ENCODE results near the gene DENND11. TPM values are rescaled to one million over a fixed set of nuclear protein-coding genes. Genes with fewer than 3 reads are reported as not detected.

Gene DENND11
- total and polyA plus RNA-seq, 2 experiments from 2014 or later, result 5.6 to 29.5 TPM

- H3K36me3 ChIP-seq (replicated peaks; ENCODE audit: insufficient read depth, low read depth), result no peaks in the 10 kb centered on the region
- H3K9me3 ChIP-seq (ENCODE audit: low read depth), result no peaks in the 10 kb centered on the region
- no peaks in the 10 kb centered on the region for H3K9me2 ChIP-seq (replicated peaks; ENCODE audit: insufficient read depth)
- H3K27ac ChIP-seq, result no peak overlapping the region
- H3K4me3 ChIP-seq, result no peak overlapping the region
- no peak overlapping the region for H3K4me2 ChIP-seq
- no peaks in the 10 kb centered on the region for H3K27me3 ChIP-seq
- no peak for DNase-seq (ENCODE audit: low spot score)
- 75% methylated on average over 3 of the region's 3 CpGs for WGBS (ENCODE audit: low lambda C conversion rate, missing lambda C conversion rate)
- TF ChIP-seq EZH2 (IDR thresholded peaks at IDR 0.05; ENCODE audit: borderline replicate concordance) (no peak), CTCF (IDR thresholded peaks at IDR 0.05; ENCODE audit: poor library complexity) (no peak), EZH2phosphoT487 (IDR thresholded peaks at IDR 0.05; ENCODE audit: low read depth, severe bottlenecking, unreplicated experiment) (no peak)
- H4K20me1 ChIP-seq (ENCODE audit: insufficient read depth, poor library complexity, severe bottlenecking), result no peaks in the 10 kb centered on the region
- no peak overlapping the region for H2AFZ ChIP-seq
- H3K4me1 ChIP-seq (ENCODE audit: insufficient read depth), result peaks cover 28% of the 10 kb centered on the region
- peaks cover 49% of the 10 kb centered on the region for H3K79me2 ChIP-seq
These were observed 2.1 kb downstream of the DENND11 start for GRCh38 chr7:141699860-141700259.

- peaks cover 60% of the 10 kb centered on the region for H3K79me2 ChIP-seq
- no peaks in the 10 kb centered on the region for H3K27me3 ChIP-seq
- no peaks in the 10 kb centered on the region for H3K36me3 ChIP-seq (replicated peaks; ENCODE audit: insufficient read depth, low read depth)
- H3K4me3 ChIP-seq, result no peak overlapping the region
- WGBS (ENCODE audit: low lambda C conversion rate, missing lambda C conversion rate), result 100% methylated on average over 1 of the region's 1 CpG
- H3K4me1 ChIP-seq (ENCODE audit: insufficient read depth), result peaks cover 16% of the 10 kb centered on the region
- H4K20me1 ChIP-seq (ENCODE audit: insufficient read depth, poor library complexity, severe bottlenecking), result no peaks in the 10 kb centered on the region
- H3K4me2 ChIP-seq, result no peak overlapping the region
- DNase-seq (ENCODE audit: low spot score), result no peak
- no peak overlapping the region for H3K27ac ChIP-seq
- no peaks in the 10 kb centered on the region for H3K9me2 ChIP-seq (replicated peaks; ENCODE audit: insufficient read depth)
- no peaks in the 10 kb centered on the region for H3K9me3 ChIP-seq (ENCODE audit: low read depth)
- no peak for TF ChIP-seq CTCF (IDR thresholded peaks at IDR 0.05; ENCODE audit: poor library complexity)
- TF ChIP-seq EZH2 (IDR thresholded peaks at IDR 0.05; ENCODE audit: borderline replicate concordance), result no peak
- no peak for TF ChIP-seq EZH2phosphoT487 (IDR thresholded peaks at IDR 0.05; ENCODE audit: low read depth, severe bottlenecking, unreplicated experiment)
- no peak overlapping the region for H2AFZ ChIP-seq
These were observed 3.5 kb downstream of the DENND11 start for GRCh38 chr7:141698247-141699015.

GRCh38 chr7:141697211-141697871 lies 4.6 kb downstream of the DENND11 start:
- H3K36me3 ChIP-seq (replicated peaks; ENCODE audit: insufficient read depth, low read depth), result no peaks in the 10 kb centered on the region
- H3K27ac ChIP-seq, result no peak overlapping the region
- WGBS (ENCODE audit: low lambda C conversion rate, missing lambda C conversion rate), result 88% methylated on average over 10 of the region's 10 CpGs
- no peak overlapping the region for H3K4me3 ChIP-seq
- no peak overlapping the region for H3K4me2 ChIP-seq
- no peak for DNase-seq (ENCODE audit: low spot score)
- H3K27me3 ChIP-seq, result no peaks in the 10 kb centered on the region
- H3K9me2 ChIP-seq (replicated peaks; ENCODE audit: insufficient read depth), result no peaks in the 10 kb centered on the region
- peaks cover 9% of the 10 kb centered on the region for H3K4me1 ChIP-seq (ENCODE audit: insufficient read depth)
- no peaks in the 10 kb centered on the region for H4K20me1 ChIP-seq (ENCODE audit: insufficient read depth, poor library complexity, severe bottlenecking)
- H3K79me2 ChIP-seq, result peaks cover 71% of the 10 kb centered on the region
- TF ChIP-seq EZH2 (IDR thresholded peaks at IDR 0.05; ENCODE audit: borderline replicate concordance) (no peak), EZH2phosphoT487 (IDR thresholded peaks at IDR 0.05; ENCODE audit: low read depth, severe bottlenecking, unreplicated experiment) (no peak), CTCF (IDR thresholded peaks at IDR 0.05; ENCODE audit: poor library complexity) (no peak)
- no peak overlapping the region for H2AFZ ChIP-seq
- H3K9me3 ChIP-seq (ENCODE audit: low read depth), result no peaks in the 10 kb centered on the region
